ENCODE data around the gene DBN1.
A peak's percentile ranks its signal among the peaks of the same experiment; 100 is the strongest.

The DBN1 gene

GRCh38 chr5:177478711-177479646 lies 5.5 kb upstream of the DBN1 start:
- H3K4me3 ChIP-seq (ENCODE audit: low read depth, low read length) = no peak overlapping the region
- DNase-seq (ENCODE audit: low read depth) = peak; percentile 95
- TF ChIP-seq, protein P1, sequence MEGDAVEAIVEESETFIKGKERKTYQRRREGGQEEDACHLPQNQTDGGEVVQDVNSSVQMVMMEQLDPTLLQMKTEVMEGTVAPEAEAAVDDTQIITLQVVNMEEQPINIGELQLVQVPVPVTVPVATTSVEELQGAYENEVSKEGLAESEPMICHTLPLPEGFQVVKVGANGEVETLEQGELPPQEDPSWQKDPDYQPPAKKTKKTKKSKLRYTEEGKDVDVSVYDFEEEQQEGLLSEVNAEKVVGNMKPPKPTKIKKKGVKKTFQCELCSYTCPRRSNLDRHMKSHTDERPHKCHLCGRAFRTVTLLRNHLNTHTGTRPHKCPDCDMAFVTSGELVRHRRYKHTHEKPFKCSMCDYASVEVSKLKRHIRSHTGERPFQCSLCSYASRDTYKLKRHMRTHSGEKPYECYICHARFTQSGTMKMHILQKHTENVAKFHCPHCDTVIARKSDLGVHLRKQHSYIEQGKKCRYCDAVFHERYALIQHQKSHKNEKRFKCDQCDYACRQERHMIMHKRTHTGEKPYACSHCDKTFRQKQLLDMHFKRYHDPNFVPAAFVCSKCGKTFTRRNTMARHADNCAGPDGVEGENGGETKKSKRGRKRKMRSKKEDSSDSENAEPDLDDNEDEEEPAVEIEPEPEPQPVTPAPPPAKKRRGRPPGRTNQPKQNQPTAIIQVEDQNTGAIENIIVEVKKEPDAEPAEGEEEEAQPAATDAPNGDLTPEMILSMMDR (IDR thresholded peaks at IDR 0.05; ENCODE audit: low read depth, low read length) = no peak
- TF ChIP-seq MAX (IDR thresholded peaks at IDR 0.05; ENCODE audit: low read depth, low read length) = peak; percentile 94
- TF ChIP-seq MYC (IDR thresholded peaks at IDR 0.05; ENCODE audit: low read depth, low read length) = peak; percentile 85

DNA sequence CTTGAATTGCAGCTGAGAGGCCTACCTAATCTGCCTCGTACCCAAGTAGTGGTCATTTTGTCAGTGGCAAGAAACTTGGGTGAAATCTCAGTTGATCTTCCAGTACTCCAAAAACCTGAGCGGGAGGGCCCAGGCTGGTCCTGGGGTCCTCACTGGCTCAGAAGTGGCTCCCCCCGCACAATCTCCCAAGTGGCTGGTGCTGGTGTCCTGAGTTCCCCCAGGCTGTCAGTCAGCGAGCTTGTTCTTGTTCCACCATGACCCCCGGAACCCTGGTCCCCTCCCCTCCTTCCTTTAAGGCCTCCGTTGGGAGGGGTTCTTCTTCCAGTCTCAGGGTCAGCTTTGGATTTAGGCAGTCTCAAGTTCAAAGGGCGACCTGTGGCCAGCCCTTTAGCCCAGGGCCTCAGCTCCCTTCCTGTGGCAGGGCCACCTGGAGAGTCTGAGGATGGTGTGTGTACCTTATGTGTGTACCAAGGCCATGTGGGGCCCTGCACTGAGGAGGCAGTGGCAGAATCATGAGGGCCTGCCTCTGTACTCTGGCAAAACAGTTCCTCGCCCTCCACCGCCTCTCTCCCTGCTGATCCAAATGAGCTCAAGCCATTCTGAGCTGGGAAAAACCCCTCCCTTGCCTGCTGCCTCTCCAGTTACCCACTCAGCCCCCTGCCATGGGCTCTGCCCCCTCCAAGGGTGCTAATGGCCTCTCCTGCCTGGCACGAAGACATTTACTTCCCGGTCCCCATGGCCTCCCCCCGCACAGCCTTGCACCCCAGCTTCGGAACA lies 4.5 kb upstream of the DBN1 start:
- TF ChIP-seq MYC (IDR thresholded peaks at IDR 0.05; ENCODE audit: low read depth, low read length) = no peak
- TF ChIP-seq MAX (IDR thresholded peaks at IDR 0.05; ENCODE audit: low read depth, low read length) = no peak
- no peak for TF ChIP-seq POLR2A (IDR thresholded peaks at IDR 0.05; ENCODE audit: extremely low read depth, insufficient read length)
- TF ChIP-seq, protein P1 (IDR thresholded peaks at IDR 0.05; ENCODE audit: low read depth, low read length) = no peak
- H3K4me3 ChIP-seq (ENCODE audit: low read depth, low read length) = no peak overlapping the region
- no peak for DNase-seq (ENCODE audit: low read depth)

DNA sequence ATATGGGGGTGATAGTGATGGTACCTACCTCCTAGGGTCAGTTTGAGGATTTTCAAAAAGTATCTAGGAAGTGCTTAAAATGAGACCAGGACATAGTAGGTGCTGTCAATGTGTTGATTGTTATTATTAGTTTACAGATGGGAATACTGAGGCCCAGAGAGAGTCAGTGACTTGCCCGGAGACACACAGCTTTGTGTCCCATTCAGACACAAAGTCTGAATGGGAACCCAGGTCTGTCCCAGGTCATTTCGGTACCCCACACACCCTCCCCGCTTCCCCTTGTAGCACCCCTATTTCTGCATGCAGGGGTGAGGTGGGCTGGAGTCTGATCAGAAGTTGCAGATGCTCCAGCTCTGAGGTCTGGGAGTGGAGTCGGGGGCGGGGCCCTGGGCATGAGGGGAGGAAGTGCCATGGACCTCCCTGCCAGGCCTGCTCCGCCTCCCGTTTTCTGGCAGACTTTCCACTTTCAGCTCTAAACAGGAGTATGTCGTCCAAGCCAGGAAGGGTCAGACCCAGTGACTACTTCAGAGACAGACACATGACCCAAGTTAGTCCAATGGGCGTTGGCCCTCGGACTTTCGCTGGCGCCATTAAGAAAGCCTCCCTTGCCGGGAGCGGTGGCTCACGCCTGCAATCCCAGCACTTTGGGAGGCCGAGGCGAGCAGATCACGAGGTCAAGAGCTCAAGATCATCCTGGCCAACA lies 3.2 kb upstream of the DBN1 start:
- no peak overlapping the region for H3K4me3 ChIP-seq (ENCODE audit: low read depth, low read length)
- no peak for DNase-seq (ENCODE audit: low read depth)
- TF ChIP-seq POLR2A (IDR thresholded peaks at IDR 0.05; ENCODE audit: extremely low read depth, insufficient read length) (no peak), MYC (IDR thresholded peaks at IDR 0.05; ENCODE audit: low read depth, low read length) (no peak), MAX (IDR thresholded peaks at IDR 0.05; ENCODE audit: low read depth, low read length) (no peak)
- TF ChIP-seq, protein P1 (IDR thresholded peaks at IDR 0.05; ENCODE audit: low read depth, low read length) = no peak

- TF ChIP-seq MYC (IDR thresholded peaks at IDR 0.05; ENCODE audit: low read depth, low read length) (no peak), MAX (IDR thresholded peaks at IDR 0.05; ENCODE audit: low read depth, low read length) (no peak), POLR2A (IDR thresholded peaks at IDR 0.05; ENCODE audit: extremely low read depth, insufficient read length) (no peak)
- TF ChIP-seq, protein P1 (IDR thresholded peaks at IDR 0.05; ENCODE audit: low read depth, low read length) = no peak
- no peak overlapping the region for H3K4me3 ChIP-seq (ENCODE audit: low read depth, low read length)
- DNase-seq (ENCODE audit: low read depth) = no peak
Measured at GRCh38 chr5:177475563-177476427, 2.4 kb upstream of the DBN1 start.
